NCI-H128 (cell line): ENCODE results near the gene CAMK1D.
"Not testable (repeated sequence)": the region's sequence is repeated elsewhere in the genome, so short reads cannot be mapped to it uniquely, and the experiment has no call there.

Experiments used
- DNase-seq: peaks from one replicate; lab custom pipeline; 2025; ENCODE audit not compliant: unreplicated experiment; lab: John Stamatoyannopoulos, UW

The CAMK1D gene

GRCh38 chr10:12546160-12546802 is 196.9 kb downstream of the CAMK1D start:
- DNase-seq, result not testable (repeated sequence)

DNA sequence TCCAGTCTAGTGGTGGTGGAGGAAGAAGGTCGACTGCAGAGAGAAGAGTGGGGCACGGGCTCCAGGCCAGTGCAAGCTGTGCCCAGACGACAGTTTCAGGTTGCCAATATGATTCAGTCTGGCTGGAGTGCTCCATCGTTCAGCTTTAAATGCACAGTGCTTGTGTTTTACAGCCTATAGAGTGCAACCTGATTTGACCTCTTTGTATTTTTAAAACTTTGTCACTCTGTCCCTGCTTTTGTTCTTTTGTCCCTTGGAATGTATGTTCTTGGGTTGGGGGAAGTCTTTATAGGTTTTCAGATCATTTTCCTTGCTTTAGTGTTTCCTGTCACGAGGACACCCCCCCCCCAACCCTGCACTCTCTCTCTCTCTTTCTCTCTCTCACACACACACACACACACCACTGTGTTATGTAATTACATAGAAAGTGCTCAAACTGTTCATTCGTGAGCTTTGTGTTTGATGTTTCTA is 198.0 kb downstream of the CAMK1D start:
- DNase-seq, result no peak

DNA sequence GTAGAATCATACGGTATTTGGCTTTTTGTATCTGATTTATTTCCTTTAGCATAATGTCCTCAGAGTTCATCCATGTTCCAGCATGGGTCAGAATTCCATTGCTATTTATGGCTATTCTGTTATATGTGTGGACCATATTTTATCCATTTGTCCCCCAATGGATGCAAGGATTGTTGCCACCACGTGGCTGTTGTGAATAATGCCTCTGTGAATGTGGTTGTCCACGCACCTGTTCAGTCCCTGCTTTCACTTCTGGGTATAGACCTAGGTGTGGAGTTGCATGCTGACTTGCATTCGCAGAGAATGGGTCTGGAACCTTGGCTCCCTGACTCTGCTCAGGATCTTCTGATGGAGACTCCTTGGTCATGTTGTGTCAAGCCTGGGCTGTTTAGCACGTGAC is 199.9 kb downstream of the CAMK1D start:
- no peak for DNase-seq

- no peak for DNase-seq
These were observed 201.6 kb downstream of the CAMK1D start for GRCh38 chr10:12550994-12551393.

GRCh38 chr10:12556039-12556438 is 206.7 kb downstream of the CAMK1D start:
- DNase-seq, result no peak

GRCh38 chr10:12559578-12560178 is 210.3 kb downstream of the CAMK1D start:
- no peak for DNase-seq

- DNase-seq, result no peak
These were observed 212.0 kb downstream of the CAMK1D start for GRCh38 chr10:12561307-12561706.

DNA sequence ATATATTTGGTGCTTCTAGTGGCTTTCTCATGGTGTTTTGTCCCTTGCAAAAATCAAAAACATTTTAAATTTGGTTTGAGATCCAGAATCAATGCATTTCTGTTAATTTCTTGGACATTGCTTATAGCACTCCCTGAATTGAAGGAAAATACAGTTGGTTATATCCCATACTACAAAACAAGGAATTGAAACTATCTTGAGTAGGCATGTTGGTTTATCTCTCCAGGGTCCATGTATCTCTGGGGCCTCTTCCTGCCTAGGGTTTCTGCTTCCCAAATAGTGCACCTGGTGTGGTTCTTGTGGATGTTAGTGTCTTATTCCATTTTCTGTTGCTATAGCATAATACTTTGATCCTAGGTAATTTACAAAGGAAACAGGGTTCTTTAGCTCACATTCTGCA is 212.4 kb downstream of the CAMK1D start:
- DNase-seq, result no peak

GRCh38 chr10:12563489-12563888 is 214.1 kb downstream of the CAMK1D start:
- no peak for DNase-seq

GRCh38 chr10:12564173-12564572 is 214.8 kb downstream of the CAMK1D start:
- no peak for DNase-seq

DNA sequence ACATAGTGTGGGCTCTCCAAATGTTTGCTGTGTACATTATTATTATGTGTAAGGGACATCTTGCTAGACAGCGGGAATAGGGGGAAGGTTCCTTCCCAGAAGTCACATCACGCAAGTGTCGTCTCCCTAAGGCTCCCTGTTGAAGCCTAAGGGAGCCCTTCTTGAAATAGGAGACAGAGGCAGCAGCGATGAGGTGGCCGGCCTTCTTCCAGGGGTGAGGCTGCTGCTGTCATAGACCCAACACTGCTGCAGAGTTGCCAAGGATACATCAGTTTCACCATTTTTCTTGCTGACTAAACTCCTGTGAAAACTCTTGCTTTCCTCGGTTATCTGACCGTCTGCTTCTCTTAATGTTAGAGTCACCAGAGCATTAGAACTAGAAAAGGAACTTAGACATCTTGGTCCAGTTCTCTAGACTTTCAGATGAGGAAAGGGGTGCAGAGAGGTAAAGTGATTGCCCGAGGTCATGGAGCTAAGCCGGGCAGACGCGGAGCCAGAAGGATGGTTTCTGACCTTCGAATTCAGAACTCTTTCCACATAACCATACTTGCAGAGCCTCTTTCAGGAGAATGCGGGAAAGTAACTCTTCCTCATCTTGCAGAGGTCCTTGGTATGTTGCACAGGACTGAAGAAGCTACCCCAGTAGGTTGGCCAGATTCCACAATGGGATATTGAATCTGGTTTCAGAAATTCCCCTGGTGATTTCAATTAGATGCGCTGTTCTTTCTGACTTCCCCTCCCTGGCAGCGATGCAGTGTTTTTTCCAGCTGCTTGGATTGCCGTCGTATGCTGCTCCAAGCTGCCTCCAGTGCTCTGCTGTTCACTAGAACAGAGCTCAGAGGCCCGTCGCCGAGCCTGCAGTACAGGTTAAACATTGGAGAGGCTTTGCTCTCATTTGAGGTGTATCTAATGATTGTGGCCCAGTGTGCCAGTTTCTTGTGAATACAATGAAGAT is 217.1 kb downstream of the CAMK1D start:
- DNase-seq, result no peak

DNA sequence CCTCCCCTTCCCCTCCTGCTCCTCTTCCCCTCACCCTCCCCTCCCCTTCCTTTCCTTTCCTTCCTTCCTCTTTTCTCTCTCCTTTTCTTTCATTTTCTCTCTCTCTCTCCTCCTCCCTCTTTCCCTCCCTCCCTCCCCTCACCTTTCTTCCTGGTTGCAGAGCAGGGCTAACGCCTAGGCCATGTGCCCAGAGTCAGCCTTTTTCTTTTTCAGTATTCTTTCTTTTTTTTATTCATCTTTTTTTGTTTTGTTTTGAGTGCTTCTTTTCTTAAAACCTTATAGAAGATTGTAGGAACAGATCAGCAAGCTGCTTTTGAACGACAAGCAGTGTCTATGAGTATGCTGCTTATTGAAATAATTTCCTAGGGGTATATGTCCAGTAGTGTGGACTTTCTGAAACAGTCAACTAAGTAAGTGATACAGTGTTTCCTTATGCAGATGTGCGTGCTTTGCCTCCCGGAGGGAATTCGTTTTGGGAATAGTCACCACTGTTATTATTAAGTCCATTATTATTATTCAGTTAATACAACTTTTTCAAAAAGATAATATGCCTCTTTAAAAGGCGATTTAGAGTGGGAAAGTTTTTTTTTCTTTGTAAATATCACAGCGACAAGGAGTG is 219.2 kb downstream of the CAMK1D start:
- no peak for DNase-seq

- no peak for DNase-seq
These were observed 222.9 kb downstream of the CAMK1D start for GRCh38 chr10:12572281-12572680.

DNA sequence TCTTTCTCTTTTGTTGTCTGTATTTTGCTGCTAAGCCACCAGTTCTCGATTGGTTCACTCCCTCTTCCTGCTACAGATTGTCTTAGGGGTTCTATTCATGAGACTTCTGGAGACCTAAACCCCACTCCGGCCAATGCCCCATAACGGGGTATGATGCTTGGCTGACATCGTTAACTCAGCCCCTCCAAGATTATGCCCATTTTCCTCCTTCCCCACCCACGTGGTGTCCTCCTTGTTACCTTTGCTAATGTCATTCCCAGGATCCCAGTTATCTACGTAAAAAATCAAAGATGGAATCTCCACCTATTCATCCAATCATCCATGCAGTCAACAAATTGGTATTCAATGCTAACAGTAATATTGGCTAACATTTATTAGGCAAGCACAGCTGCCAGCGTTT is 228.3 kb downstream of the CAMK1D start:
- DNase-seq, result no peak

GRCh38 chr10:12579954-12580858 is 230.9 kb downstream of the CAMK1D start:
- no peak for DNase-seq

- no peak for DNase-seq
These were observed 234.7 kb downstream of the CAMK1D start for GRCh38 chr10:12583891-12584595.

DNA sequence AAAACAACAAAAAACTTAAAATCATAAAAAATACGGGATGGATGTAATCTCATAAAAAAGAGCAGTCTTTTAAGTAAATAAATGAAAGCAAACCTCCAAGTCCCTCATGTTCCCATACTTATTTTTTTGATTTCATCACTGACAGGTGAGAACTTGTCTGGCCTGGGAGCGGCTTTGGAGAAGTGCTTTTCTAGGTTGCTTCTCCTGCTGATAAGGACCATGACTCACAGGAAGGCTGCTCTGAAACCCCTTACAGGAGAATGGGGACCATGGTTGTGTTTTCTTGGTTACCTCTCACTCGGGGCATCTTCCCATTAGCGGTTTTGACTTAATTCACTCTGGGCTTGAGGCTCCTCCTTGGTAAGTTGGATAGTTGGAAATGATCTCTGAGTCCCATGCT is 237.4 kb downstream of the CAMK1D start:
- DNase-seq, result no peak

DNA sequence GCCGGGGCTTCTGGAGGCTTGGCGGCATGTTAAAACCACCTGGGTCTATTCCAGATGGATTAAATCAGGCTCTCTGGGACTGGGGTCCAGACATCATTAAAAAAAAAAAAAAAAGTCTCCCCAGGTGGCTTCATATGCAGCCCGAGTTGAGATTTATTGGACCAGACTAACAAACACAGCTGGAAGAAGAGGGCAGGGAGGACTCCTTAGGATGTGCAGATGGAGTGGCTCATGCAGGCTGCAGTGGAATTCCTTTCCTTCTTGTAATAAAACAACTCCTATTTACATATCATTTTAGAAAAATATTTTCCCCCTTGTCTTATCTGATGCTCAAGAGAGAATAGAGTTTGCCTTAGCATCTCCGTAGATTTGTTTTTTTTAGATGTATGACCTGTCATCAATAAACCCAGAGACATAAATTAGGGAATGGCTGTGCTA is 238.1 kb downstream of the CAMK1D start:
- no peak for DNase-seq

- DNase-seq, result no peak
These were observed 238.9 kb downstream of the CAMK1D start for GRCh38 chr10:12588091-12588860.
